GM10266 (cell line): ENCODE data around the gene NFE2L2.
"Not testable (repeated sequence)": the region's sequence is repeated elsewhere in the genome, so short reads cannot be mapped to it uniquely, and the experiment has no call there.

Experiments used
- DNase-seq: peaks from one replicate; pipeline ENCODE4 v3.0.0; 2012; ENCODE audit errors: extremely low spot score
- TF ChIP-seq, protein P1 (sequence below): IDR thresholded peaks from 2 replicates; pipeline ENCODE4 v1.5.1; 2012; ENCODE audit warnings: mild to moderate bottlenecking, low read depth; ENCODE audit not compliant: control insufficient read depth, insufficient read depth; ENCODE audit errors: missing control alignments

The NFE2L2 gene

DNA sequence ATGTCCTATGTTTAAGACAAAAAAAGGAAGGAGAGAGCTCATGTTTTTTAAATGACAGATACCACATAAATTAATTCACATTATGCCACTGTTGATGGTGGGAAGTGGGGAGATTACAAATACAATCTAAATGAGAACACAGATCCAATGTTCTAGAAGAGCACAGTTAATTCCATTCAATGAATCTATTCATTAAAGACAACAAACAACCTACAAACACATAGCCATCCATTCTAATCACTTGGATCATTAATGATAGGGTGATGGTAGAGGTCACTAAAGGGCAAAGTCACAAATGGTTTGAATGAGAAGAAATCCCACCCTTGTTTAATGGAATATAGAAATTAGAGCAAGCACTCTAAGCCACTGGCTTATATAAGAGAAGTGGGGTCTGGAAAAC is 30.3 kb downstream of the NFE2L2 start:
- TF ChIP-seq, protein P1, sequence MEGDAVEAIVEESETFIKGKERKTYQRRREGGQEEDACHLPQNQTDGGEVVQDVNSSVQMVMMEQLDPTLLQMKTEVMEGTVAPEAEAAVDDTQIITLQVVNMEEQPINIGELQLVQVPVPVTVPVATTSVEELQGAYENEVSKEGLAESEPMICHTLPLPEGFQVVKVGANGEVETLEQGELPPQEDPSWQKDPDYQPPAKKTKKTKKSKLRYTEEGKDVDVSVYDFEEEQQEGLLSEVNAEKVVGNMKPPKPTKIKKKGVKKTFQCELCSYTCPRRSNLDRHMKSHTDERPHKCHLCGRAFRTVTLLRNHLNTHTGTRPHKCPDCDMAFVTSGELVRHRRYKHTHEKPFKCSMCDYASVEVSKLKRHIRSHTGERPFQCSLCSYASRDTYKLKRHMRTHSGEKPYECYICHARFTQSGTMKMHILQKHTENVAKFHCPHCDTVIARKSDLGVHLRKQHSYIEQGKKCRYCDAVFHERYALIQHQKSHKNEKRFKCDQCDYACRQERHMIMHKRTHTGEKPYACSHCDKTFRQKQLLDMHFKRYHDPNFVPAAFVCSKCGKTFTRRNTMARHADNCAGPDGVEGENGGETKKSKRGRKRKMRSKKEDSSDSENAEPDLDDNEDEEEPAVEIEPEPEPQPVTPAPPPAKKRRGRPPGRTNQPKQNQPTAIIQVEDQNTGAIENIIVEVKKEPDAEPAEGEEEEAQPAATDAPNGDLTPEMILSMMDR: no peak
- no peak for DNase-seq

DNA sequence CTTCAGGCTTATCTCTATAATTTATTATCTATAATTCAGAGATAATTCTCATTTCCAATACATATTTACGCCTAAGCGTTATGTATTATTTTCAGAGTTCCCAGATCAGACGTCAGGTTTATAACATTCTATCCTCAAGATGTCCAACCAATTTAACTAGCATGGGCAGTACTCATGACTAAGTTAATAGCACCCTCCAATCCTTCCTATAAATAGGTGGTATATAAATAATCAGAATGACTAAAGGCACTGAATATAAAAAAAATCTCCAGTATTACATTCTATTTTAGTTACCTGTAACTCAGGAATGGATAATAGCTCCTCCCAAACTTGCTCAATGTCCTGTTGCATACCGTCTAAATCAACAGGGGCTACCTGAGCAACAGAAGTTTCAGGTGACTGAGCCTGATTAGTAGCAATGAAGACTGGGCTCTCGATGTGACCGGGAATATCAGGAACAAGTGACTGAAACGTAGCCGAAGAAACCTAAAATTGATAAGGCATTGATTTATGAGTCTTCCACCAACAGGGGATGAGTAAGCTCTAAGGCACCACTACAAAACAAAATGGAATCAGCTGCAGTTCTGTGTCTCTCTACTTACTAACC is 32.3 kb downstream of the NFE2L2 start:
- DNase-seq: no peak
- TF ChIP-seq, protein P1: no peak

DNA sequence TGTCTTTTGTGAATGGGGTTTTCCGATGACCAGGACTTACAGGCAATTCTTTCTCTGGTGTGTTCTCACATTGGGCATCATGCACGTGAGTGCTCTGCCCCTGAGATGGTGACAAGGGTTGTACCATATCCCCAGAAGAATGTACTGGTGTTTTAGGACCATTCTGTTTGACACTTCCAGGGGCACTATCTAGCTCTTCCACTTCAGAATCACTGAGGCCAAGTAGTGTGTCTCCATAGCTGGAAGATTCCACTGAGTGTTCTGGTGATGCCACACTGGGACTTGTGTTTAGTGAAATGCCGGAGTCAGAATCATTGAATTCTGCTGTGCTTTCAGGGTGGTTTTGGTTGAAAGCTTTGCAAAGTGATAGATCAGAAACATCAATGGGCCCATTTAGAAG is 33.3 kb downstream of the NFE2L2 start:
- TF ChIP-seq, protein P1: no peak

DNA sequence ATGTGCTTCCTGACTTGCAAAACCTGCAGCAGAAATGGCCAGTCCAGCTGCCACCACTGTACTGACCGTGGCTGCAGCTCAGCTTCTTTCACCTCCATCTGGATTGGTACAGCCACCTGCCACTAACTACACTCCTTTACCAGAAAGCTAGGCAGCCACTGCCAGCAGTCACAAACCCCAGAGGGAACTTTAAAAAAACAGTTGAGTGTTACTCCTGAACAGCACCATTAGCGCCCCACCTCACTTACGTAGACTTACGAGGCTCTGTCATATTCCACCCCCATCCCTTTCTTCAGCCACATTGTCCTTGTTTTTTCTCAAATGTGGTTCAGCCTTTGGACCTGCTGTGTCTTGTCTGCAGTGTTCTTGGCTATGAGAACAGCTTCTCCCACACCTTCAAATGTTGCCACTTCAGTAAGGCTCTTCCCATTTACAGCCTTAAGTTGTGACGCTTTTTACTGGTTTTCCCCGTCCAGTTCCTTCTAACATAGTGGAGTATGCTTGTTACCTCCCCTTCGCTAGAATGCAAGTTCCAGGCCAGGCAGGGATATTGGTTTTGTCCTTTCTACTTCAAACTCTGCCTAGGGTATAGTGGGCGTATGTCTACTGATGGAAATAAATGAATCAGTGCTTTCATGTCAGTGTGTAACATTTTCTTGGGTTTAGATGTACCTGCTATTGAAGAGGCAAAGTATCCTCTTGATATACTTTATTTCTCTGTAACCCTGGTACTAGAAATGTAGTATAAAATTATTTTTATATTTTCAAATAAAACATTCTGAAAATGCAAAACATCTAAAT is 34.9 kb downstream of the NFE2L2 start:
- TF ChIP-seq, protein P1: no peak
- no peak for DNase-seq

More for the DNA sequence above, 33.3 kb downstream of the NFE2L2 start:
- no peak for DNase-seq

DNA sequence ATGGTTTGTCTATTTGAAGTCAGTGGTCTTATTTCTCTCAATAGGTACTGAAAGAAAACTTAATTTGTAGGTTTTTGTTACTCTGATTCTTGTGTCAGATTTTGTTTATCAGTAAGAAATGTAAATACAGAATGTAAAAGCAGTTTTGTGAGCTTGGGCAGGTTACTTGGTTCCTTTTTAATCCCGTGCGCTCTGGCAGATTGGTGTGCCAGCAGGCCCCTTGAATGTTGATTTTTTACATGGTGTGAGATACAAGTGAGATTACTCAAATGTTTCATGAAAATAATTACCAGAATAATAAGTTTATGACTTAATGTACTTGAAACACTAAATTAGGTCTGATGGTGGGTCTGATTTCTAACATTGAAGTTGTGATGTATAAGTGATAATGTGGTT is 38.6 kb downstream of the NFE2L2 start:
- no peak for DNase-seq
- TF ChIP-seq, protein P1: no peak

DNA sequence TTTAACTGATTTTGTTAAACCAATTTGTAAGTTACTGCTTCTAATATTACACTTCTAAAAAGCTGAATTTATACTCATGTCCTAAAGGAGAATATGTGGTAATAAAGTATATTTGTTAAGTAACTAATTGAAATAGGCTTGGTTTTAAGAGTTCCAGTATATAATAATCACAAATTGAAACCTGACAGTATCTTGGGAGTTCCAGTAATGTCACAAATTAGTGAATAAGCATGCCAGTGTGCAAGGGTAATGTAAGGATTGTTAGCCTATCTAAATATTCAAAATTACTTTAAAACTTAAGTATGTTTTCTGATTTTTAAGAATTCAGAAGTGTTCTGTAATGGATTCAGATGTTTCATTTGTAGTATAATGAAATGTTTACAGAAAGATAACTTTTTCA is 41.1 kb downstream of the NFE2L2 start:
- not testable (repeated sequence) for DNase-seq

DNA sequence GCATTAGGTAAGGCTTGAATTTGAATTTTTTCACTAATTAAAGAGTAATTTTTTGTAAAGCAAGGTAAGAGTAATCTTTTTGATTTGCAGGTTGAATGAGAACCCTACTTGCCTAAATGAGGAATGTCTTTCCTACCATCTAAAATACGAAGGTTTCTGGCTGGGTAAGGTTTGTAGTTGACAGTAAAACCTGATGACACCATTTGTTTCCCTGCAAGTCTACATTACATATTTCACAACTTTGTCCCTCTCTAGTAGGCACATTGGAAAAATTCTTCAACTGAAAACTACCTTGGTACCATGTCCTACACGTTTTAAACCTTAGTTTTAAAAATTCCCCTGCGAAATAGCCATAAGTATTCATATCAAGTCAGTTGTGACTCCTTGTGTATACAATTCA is 42.6 kb downstream of the NFE2L2 start:
- DNase-seq: no peak
- TF ChIP-seq, protein P1: no peak

DNA sequence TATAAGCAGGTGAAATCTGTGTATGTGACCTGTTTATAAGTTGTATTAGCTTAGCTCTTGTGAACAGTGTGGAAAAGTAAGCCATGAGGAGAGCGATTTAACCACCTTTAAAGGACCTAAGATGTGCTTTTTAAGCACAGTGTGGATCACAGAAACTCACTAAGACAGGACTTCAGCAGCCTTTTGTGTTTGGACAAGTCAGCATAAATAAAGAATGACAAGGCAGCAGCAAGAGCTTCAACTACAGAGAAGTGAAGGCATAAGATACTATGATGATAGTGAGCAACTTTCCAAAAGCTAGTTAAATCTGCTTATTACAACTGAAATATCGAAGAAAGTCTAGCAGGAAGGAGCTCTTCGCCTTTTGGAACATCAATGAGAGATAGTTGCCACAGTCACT is 43.0 kb downstream of the NFE2L2 start:
- DNase-seq: no peak
- TF ChIP-seq, protein P1: no peak

DNA sequence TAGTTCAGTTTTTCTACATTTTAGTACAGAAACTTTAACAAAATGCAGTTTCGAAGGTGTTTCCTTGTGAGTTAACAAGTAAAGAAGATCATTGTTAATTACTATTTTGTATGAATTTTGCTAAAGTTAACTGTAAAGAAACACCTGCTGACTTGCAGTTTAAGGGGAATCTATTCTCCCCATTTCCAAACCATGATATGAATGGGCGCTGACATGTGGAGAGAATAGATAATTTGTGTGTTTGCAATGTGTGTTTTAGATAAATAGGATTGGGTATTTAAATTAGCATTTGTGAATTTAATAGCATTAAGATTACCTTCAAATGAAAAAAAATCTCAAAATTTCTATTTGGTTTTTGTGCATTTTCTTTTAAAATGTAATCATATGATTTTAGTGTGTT is 44.7 kb downstream of the NFE2L2 start:
- not testable (repeated sequence) for DNase-seq
